K562 (cell line): ENCODE measurements around the gene GPATCH11. TPM values are rescaled to one million over a fixed set of nuclear protein-coding genes. Genes with fewer than 3 reads are reported as not detected.

ENCODE experiments used
- BRCA1 ChIP-seq, 2 experiments: fragments of 450-650 bp in 1 of 2; sonication (generic) in 1 of 2; formaldehyde crosslinking in 1 of 2; IDR thresholded peaks; 2 replicates each; pipeline versions ENCODE4 v1.5.0 to v1.6.1; 2017 to 2020; ENCODE audit warnings: mild to moderate bottlenecking in 1 of 2, missing genetic modification reagents in 1 of 2
- E4F1 ChIP-seq: fragments of 250-450 bp; sonication (Bioruptor Pico); IDR thresholded peaks from 2 replicates; pipeline ENCODE4 v1.5.0; 2021; ENCODE audit warnings: mild to moderate bottlenecking, borderline replicate concordance
- TSHZ1 ChIP-seq: fragments of 250-450 bp; sonication (Bioruptor Pico); IDR thresholded peaks from 2 replicates; pipeline ENCODE4 v1.4.0; 2020; ENCODE audit warnings: mild to moderate bottlenecking, moderate library complexity
- USF2 ChIP-seq: sonication (generic); formaldehyde crosslinking; IDR thresholded peaks from 2 replicates; pipeline ENCODE4 v1.5.0; 2020; ENCODE audit warnings: missing genetic modification reagents
- ZNF354B ChIP-seq: fragments of 250-450 bp; sonication (Bioruptor Pico); IDR thresholded peaks from 2 replicates; pipeline ENCODE4 v1.4.0; 2020
- ZNF395 ChIP-seq: fragments of 200-800 bp; sonication (Bioruptor generic); IDR thresholded peaks from 2 replicates; pipeline ENCODE4 v1.6.1; 2017; ENCODE audit warnings: missing genetic modification characterization, missing compliant biosample characterization
- polyA plus RNA-seq, 8 experiments: library from polyadenylated mRNA; depleted of rRNA in 4 of 8; stranded (reverse) in 5 of 8; unstranded in 3 of 8; fragments of >200 nt; fragmentation: Nextera tagmentation in 2 of 8; fragmentation: Illumina TruSeq in 1 of 8; extraction: Ambion mirVana in 2 of 8; extraction: Trizol in 1 of 8; gene quantifications; 2 replicates each; pipeline versions ENCODE4 v1.2.1 to v1.2.3, GENCODE V29; 2011 to 2014; ENCODE audit warnings: inconsistent platforms in 1 of 8, missing spikeins in 1 of 8
- total RNA-seq, 7 experiments: library from RNA; depleted of rRNA in 6 of 7; stranded (reverse); fragments of >200 nt in 6 of 7; fragmentation: Illumina TruSeq in 2 of 7; extraction: Trizol in 2 of 7; gene quantifications; 2 replicates each; pipeline versions ENCODE4 v1.2.1 to v1.2.3, GENCODE V29; 2011 to 2021; ENCODE audit warnings: low replicate concordance in 1 of 7

The GPATCH11 gene
- total and polyA plus RNA-seq, 9 of the 15 experiments (the other 6 are each of a cell fraction or from before 2014, with no cell fraction given), result 7.9 to 23.9 (median 15.2) TPM

GRCh38 chr2:37102588-37102987 is 18.3 kb downstream of the GPATCH11 start (continued):
- TF ChIP-seq BRCA1 (IDR thresholded peaks at IDR 0.05), result no peak
- TF ChIP-seq BRCA1 (CRISPR knock-in tag; IDR thresholded peaks at IDR 0.05), result no peak
- no peak for TF ChIP-seq USF2 (CRISPR knock-in tag)
- no peak for TF ChIP-seq TSHZ1
- TF ChIP-seq ZNF395, result no peak
- TF ChIP-seq ZNF354B (CRISPR knock-in tag), result no peak
- no peak for TF ChIP-seq E4F1 (CRISPR knock-in tag)
